K562 (cell line): ENCODE measurements around the gene AKR1A1. TPM values are rescaled to one million over a fixed set of nuclear protein-coding genes. Genes with fewer than 3 reads are reported as not detected.

Source experiments
- ATAC-seq: fragments of 200-7000 bp; cut with Tn5 transposase; 3 replicates; pipeline ENCODE4 v1.9.1; 2020; ENCODE audit warnings: moderate library complexity
- BruUV-seq: library from RNA; stranded (reverse); fragments of 400-500 nt; replicated peaks from 2 replicates; lab custom pipeline; 2021; lab: Mats Ljungman, UMichigan
- CTCF ChIA-PET: fragments of 300-600 bp; formaldehyde crosslinking; extraction: SDS; loops from one replicate; lab custom pipeline; 2021; ENCODE audit warnings: low intra/inter-chr PET ratio; lab: Yijun Ruan, JAX
- POLR2A ChIA-PET: fragments of 300-600, 350-650 bp; sonication (Branson Sonifier 250); formaldehyde crosslinking; extraction: SDS; loops from one replicate; lab custom pipeline; 2021; ENCODE audit warnings: antibody characterized with exemption, inconsistent platforms; lab: Yijun Ruan, JAX
- DNase-seq, 4 experiments: peaks; one replicate each; pipeline versions ENCODE4 v3.0.0 to v3.0.0-alpha.2; 2011 to 2018; ENCODE audit warnings: low spot score in 3 of 4, mixed read lengths in 3 of 4; ENCODE audit errors: extremely low read depth in 1 of 4
- FAIRE-seq: peaks from 2 replicates; lab custom pipeline; 2011; peaks lifted over from hg19 to GRCh38; lab: Jason Lieb, UNC
- H2AFZ ChIP-seq: 2 replicates; pipeline ENCODE4 v1.6.0; 2011; ENCODE audit warnings: low read depth, low read length, control low read depth, inconsistent platforms
- H3K27ac ChIP-seq: fragments of 200-600 bp; 3 replicates; pipeline ENCODE4 v1.8.0; 2011; ENCODE audit warnings: low read depth, mild to moderate bottlenecking, control low read depth, inconsistent platforms, low read length, moderate library complexity, mixed read lengths; ENCODE audit errors: extremely low read depth
- H3K27me3 ChIP-seq, 2 experiments: fragments of 300-600 bp in 1 of 2; 2 replicates in 1 of 2; 3 replicates in 1 of 2; pipeline versions ENCODE4 v1.6.0 to v1.8.0; 2011; ENCODE audit warnings: inconsistent platforms in 2 of 2, low read length in 2 of 2, mild to moderate bottlenecking in 1 of 2, mixed read lengths in 1 of 2, moderate library complexity in 1 of 2; ENCODE audit not compliant: control insufficient read depth in 2 of 2, insufficient read depth in 2 of 2
- H3K36me3 ChIP-seq: fragments of 300-600 bp; 3 replicates; pipeline ENCODE4 v1.8.0; 2011; ENCODE audit warnings: mild to moderate bottlenecking, low read length, inconsistent platforms; ENCODE audit not compliant: control insufficient read depth, insufficient read depth
- H3K4me1 ChIP-seq, 2 experiments: fragments of 200-600 bp in 1 of 2; replicated peaks in 1 of 2; 2 replicates in 1 of 2; 3 replicates in 1 of 2; pipeline versions ENCODE4 v1.5.1 to v1.8.0; 2011; ENCODE audit warnings: inconsistent platforms in 2 of 2, low read length in 2 of 2, mild to moderate bottlenecking in 1 of 2, mixed read lengths in 1 of 2, moderate library complexity in 1 of 2; ENCODE audit not compliant: control insufficient read depth in 2 of 2, insufficient read depth in 2 of 2
- H3K4me2 ChIP-seq: 2 replicates; pipeline ENCODE4 v1.6.1; 2011; ENCODE audit warnings: low read length, control low read depth, inconsistent platforms, mixed read lengths; ENCODE audit not compliant: insufficient read depth
- H3K4me3 ChIP-seq: fragments of 200-600 bp; sonication (generic), shearing (Covaris generic); 2 replicates; pipeline ENCODE4 v1.5.1; 2016; ENCODE audit warnings: control low read depth, inconsistent platforms
- H3K79me2 ChIP-seq: fragments of 200-600 bp; 3 replicates; pipeline ENCODE4 v1.8.0; 2011; ENCODE audit warnings: low read length, inconsistent platforms; ENCODE audit not compliant: control insufficient read depth, insufficient read depth
- H3K9ac ChIP-seq, 2 experiments: 2 replicates each; pipeline versions ENCODE4 v1.6.0 to v1.6.1; 2011; ENCODE audit warnings: low read depth in 2 of 2, low read length in 2 of 2, control low read depth in 1 of 2, inconsistent platforms in 1 of 2, mild to moderate bottlenecking in 1 of 2, mixed read lengths in 1 of 2; ENCODE audit not compliant: insufficient read depth in 1 of 2
- H3K9me1 ChIP-seq: one replicate; pipeline ENCODE4 v1.6.0; 2011; ENCODE audit warnings: inconsistent platforms, mild to moderate bottlenecking, low read length, moderate library complexity; ENCODE audit not compliant: control insufficient read depth, insufficient read depth
- H3K9me3 ChIP-seq: replicated peaks from 2 replicates; pipeline ENCODE4 v1.5.1; 2011; ENCODE audit warnings: low read depth, low read length, inconsistent platforms; ENCODE audit not compliant: control insufficient read depth, insufficient read depth
- H4K20me1 ChIP-seq: replicated peaks from 2 replicates; pipeline ENCODE4 v1.6.1; 2011; ENCODE audit warnings: low read length, inconsistent platforms, mixed read lengths; ENCODE audit not compliant: control insufficient read depth, insufficient read depth
- GATA2 ChIP-seq: sonication (generic); formaldehyde crosslinking; IDR thresholded peaks from 2 replicates; pipeline ENCODE4 v1.4.0; 2020; ENCODE audit warnings: mild to moderate bottlenecking, missing genetic modification reagents
- HIVEP1 ChIP-seq: fragments of 250-450 bp; sonication (Bioruptor Pico); IDR thresholded peaks from 2 replicates; pipeline ENCODE4 v1.4.0; 2020; ENCODE audit warnings: mild to moderate bottlenecking
- MLX ChIP-seq, 2 experiments: fragments of 450-650 bp in 1 of 2; sonication (generic) in 1 of 2; formaldehyde crosslinking; conservative IDR thresholded peaks; 2 replicates each; pipeline versions ENCODE4 v1.4.0 to v1.8.1; 2020 to 2022; ENCODE audit warnings: mild to moderate bottlenecking in 1 of 2, missing genetic modification reagents in 1 of 2
- U2AF2 ChIP-seq: fragments of 200-400 bp; formaldehyde crosslinking; optimal IDR thresholded peaks from 2 replicates; pipeline ENCODE3; 2017; ENCODE audit warnings: low read depth, mild to moderate bottlenecking, low read length
- ZNF133 ChIP-seq: fragments of 250-450 bp; sonication (Bioruptor Pico); IDR thresholded peaks from 2 replicates; pipeline ENCODE4 v1.4.0; 2020; ENCODE audit warnings: mild to moderate bottlenecking
- WGBS: fragments of 100-300 bp; shearing (Covaris generic); methylation state at CpG from one replicate; pipeline ENCODE4 v1.1.6; 2016; ENCODE audit warnings: low coverage, mixed read lengths; ENCODE audit not compliant: insufficient coverage; ENCODE audit errors: missing lambda C conversion rate; 5-methylcytosine and 5-hydroxymethylcytosine counted together
- in situ Hi-C: fragments of 300-500 bp; cut with MboI; formaldehyde crosslinking; loops from 4 replicates; pipeline ENCODE4 v1.15.0; 2018; ENCODE audit warnings: inconsistent platforms, mixed read lengths
- intact Hi-C: fragments of 100-400 bp; cut with micrococcal nuclease; formaldehyde crosslinking; loops from 2 replicates; pipeline ENCODE4 v1.14.2; 2022
- polyA plus RNA-seq, 8 experiments: library from polyadenylated mRNA; depleted of rRNA in 4 of 8; stranded (reverse) in 5 of 8; unstranded in 3 of 8; fragments of >200 nt; fragmentation: Nextera tagmentation in 2 of 8; fragmentation: Illumina TruSeq in 1 of 8; extraction: Ambion mirVana in 2 of 8; extraction: Trizol in 1 of 8; gene quantifications; 2 replicates each; pipeline versions ENCODE4 v1.2.1 to v1.2.3, GENCODE V29; 2011 to 2014; ENCODE audit warnings: inconsistent platforms in 1 of 8, missing spikeins in 1 of 8
- total RNA-seq, 7 experiments: library from RNA; depleted of rRNA in 6 of 7; stranded (reverse); fragments of >200 nt in 6 of 7; fragmentation: Illumina TruSeq in 2 of 7; extraction: Trizol in 2 of 7; gene quantifications; 2 replicates each; pipeline versions ENCODE4 v1.2.1 to v1.2.3, GENCODE V29; 2011 to 2021; ENCODE audit warnings: low replicate concordance in 1 of 7

AKR1A1 gene
- total and polyA plus RNA-seq, 9 of the 15 experiments (the other 6 are each of a cell fraction or from before 2014, with no cell fraction given): 68.6 to 211 (median 132) TPM

- FAIRE-seq (no peak), ATAC-seq (no peak), DNase-seq (no peak)
- BruUV-seq: no TSS peak
- no peaks in the 10 kb centered on the region for H3K9me3 ChIP-seq
- no peak overlapping the region for H3K27ac ChIP-seq
- peaks cover 79% of the 10 kb centered on the region for H3K36me3 ChIP-seq
- 0 out of 3 replicates have a peak, but pooled peaks cover 4% of the 10 kb centered on the region for H3K79me2 ChIP-seq
- intact Hi-C loops (no loop called here), in situ Hi-C loops (loop anchor here (5.0 kb wide), 1 partner anchor 54 kb away; no protein-coding TSS in a partner anchor)
- H3K4me1 ChIP-seq: peaks cover 3 to 7% of the 10 kb centered on the region in 2 experiments; a peak in 3 of 5 replicates
- H3K27me3 ChIP-seq: no peaks in the 10 kb centered on the region
- no peak overlapping the region for H2AFZ ChIP-seq
- no peak overlapping the region for H3K4me2 ChIP-seq
- H3K9ac ChIP-seq: no peak overlapping the region
- TF ChIP-seq U2AF2: no peak
- 0 out of 4 replicates have a peak, but pooled peaks of 1 of the 2 experiments have one; percentile 11 for TF ChIP-seq MLX (CRISPR knock-in tag; conservative IDR thresholded peaks at IDR 0.05)
- POLR2A ChIA-PET: interaction anchor here (0.6 to 10.3 kb wide), 9 partner anchors 10 to 226 kb away, joined by 3 to 135 read pairs (median 6); partner anchors contain the start of genes MUTYH, NASP, PRDX1 and TOE1
- CTCF ChIA-PET: no interaction called here
- WGBS: 96% methylated on average over 5 of the region's 5 CpGs
- no peaks in the 10 kb centered on the region for H3K9me1 ChIP-seq
- H4K20me1 ChIP-seq: peaks cover 7% of the 10 kb centered on the region; the same call in 1 of the 2 replicates
- no peak overlapping the region for H3K4me3 ChIP-seq
These were observed 16.1 kb downstream of the AKR1A1 start for GRCh38 chr1:45566722-45567121.

GRCh38 chr1:45567911-45568310 is 17.3 kb downstream of the AKR1A1 start:
- Histone ChIP-seq H3K79me2 (no peaks in the 10 kb centered on the region), H2AFZ (no peak overlapping the region), H3K9me3 (no peaks in the 10 kb centered on the region), H3K27me3 (no peaks in the 10 kb centered on the region), H3K27ac (no peak overlapping the region), H3K4me3 (no peak overlapping the region), H3K36me3 (peaks cover 69% of the 10 kb centered on the region), H3K4me2 (no peak overlapping the region), H3K9ac (no peak overlapping the region), H3K9me1 (no peaks in the 10 kb centered on the region), H3K4me1 (peaks cover 3 to 8% of the 10 kb centered on the region in 2 experiments; a peak in 3 of 5 replicates), H4K20me1 (peaks cover 7% of the 10 kb centered on the region; the same call in 1 of the 2 replicates)
- no peak for FAIRE-seq
- no TSS peak for BruUV-seq
- POLR2A ChIA-PET: interaction anchor here (1.1 to 10.3 kb wide), 6 partner anchors 15 to 67 kb away, joined by 3 to 135 read pairs (median 12); partner anchors contain the start of genes AKR1A1, MMACHC, NASP and PRDX1
- CTCF ChIA-PET: interaction anchor here (0.6 kb wide), 1 partner anchor 639 kb away, joined by 5 read pairs; no protein-coding TSS in a partner anchor
- no peak for TF ChIP-seq GATA2 (CRISPR knock-in tag)
- no peak for TF ChIP-seq ZNF133 (CRISPR knock-in tag)
- TF ChIP-seq HIVEP1: no peak
- DNase-seq: no peak
- intact Hi-C loops: no loop called here
- WGBS: 88% methylated on average over 7 of the region's 7 CpGs
- in situ Hi-C loops: loop anchor here (5.0 kb wide), 1 partner anchor 56 kb away; no protein-coding TSS in a partner anchor
- no peak for ATAC-seq
